Suprapubic skin (tissue), 3 donors: ENCODE data around the gene DAB2IP.
A peak's percentile ranks its signal among the peaks of the same experiment; 100 is the strongest.

Experiments
- CTCF ChIP-seq, 2 donors: fragments of 200-600 bp in 1 of 2; fragments of 450-650 bp in 1 of 2; sonication (generic) in 1 of 2; IDR thresholded peaks; one replicate each; pipeline ENCODE4 v1.5.1; 2016 to 2019; ENCODE audit warnings: antibody characterized with exemption in 2 of 2, mild to moderate bottlenecking in 1 of 2, moderate library complexity in 1 of 2
- POLR2AphosphoS5 ChIP-seq, 3 donors: sonication (generic); formaldehyde crosslinking; IDR thresholded peaks; one replicate each; pipeline ENCODE4 v1.6.1; 2017; ENCODE audit warnings: antibody characterized with exemption in 3 of 3

- TF ChIP-seq CTCF (IDR thresholded peaks at IDR 0.05) = peak in 1 of 2 donors; percentile 21
- TF ChIP-seq POLR2AphosphoS5 (IDR thresholded peaks at IDR 0.05) = no peak
Measured at GRCh38 chr9:121735065-121735792, 83.8 kb downstream of the DAB2IP start.
